GM06990 (cell line): Measurements from ENCODE around the gene ULK3.

Experiments used
- DNase-seq: peaks from one replicate; pipeline ENCODE4 v3.0.0-alpha.2; 2011; ENCODE audit not compliant: insufficient read length; ENCODE audit errors: extremely low read depth
- H3K27me3 ChIP-seq: replicated peaks from 2 replicates; pipeline ENCODE4 v1.6.0; 2011; ENCODE audit warnings: low read length; ENCODE audit not compliant: control insufficient read depth, insufficient read depth
- H3K36me3 ChIP-seq: 2 replicates; pipeline ENCODE4 v1.5.1; 2011; ENCODE audit warnings: low read length; ENCODE audit not compliant: control insufficient read depth, insufficient read depth
- H3K4me3 ChIP-seq: replicated peaks from 2 replicates; pipeline ENCODE4 v1.5.1; 2011; ENCODE audit warnings: low read depth, mild to moderate bottlenecking, control low read depth, low read length
- CTCF ChIP-seq: IDR thresholded peaks from 2 replicates; pipeline ENCODE4 v1.5.1; 2011; ENCODE audit warnings: low read length, control low read depth, mild to moderate bottlenecking, inconsistent platforms; ENCODE audit not compliant: insufficient read depth, poor library complexity, severe bottlenecking

Gene ULK3

GRCh38 chr15:74809242-74809641 lies 33.7 kb downstream of the ULK3 start:
- no peak overlapping the region for H3K4me3 ChIP-seq
- H3K36me3 ChIP-seq: peaks cover 6% of the 10 kb centered on the region
- H3K27me3 ChIP-seq: no peaks in the 10 kb centered on the region
- TF ChIP-seq CTCF: no peak
- DNase-seq: no peak

GRCh38 chr15:74808840-74809229 lies 34.1 kb downstream of the ULK3 start:
- Histone ChIP-seq H3K36me3 (peaks cover 8% of the 10 kb centered on the region), H3K27me3 (no peaks in the 10 kb centered on the region)
- TF ChIP-seq CTCF: no peak

GRCh38 chr15:74808078-74808839 lies 34.7 kb downstream of the ULK3 start:
- H3K36me3 ChIP-seq: peaks cover 14% of the 10 kb centered on the region
- TF ChIP-seq CTCF: no peak
- H3K27me3 ChIP-seq: no peaks in the 10 kb centered on the region
- DNase-seq: no peak
- no peak overlapping the region for H3K4me3 ChIP-seq

More at GRCh38 chr15:74808840-74809229, 34.1 kb downstream of the ULK3 start:
- no peak for DNase-seq
- no peak overlapping the region for H3K4me3 ChIP-seq

- H3K36me3 ChIP-seq: peaks cover 22% of the 10 kb centered on the region
- no peaks in the 10 kb centered on the region for H3K27me3 ChIP-seq
- no peak for TF ChIP-seq CTCF
- DNase-seq: no peak
- H3K4me3 ChIP-seq: no peak overlapping the region
Observed at GRCh38 chr15:74807282-74807681, 35.7 kb downstream of the ULK3 start.

GRCh38 chr15:74804935-74805334 lies 38.0 kb downstream of the ULK3 start:
- no peak overlapping the region for H3K4me3 ChIP-seq
- no peak for DNase-seq
- no peaks in the 10 kb centered on the region for H3K27me3 ChIP-seq
- H3K36me3 ChIP-seq: peaks cover 44% of the 10 kb centered on the region
- TF ChIP-seq CTCF: no peak
